GM11168 (cell line): ENCODE results near the gene DOCK3.

ENCODE experiments used
- in situ Hi-C: fragments of 300-500 bp; cut with MboI; formaldehyde crosslinking; loops from one replicate; pipeline ENCODE4 v1.12.0; 2022; ENCODE audit warnings: low sequenced_read_pairs; ENCODE audit not compliant: unreplicated experiment

Gene DOCK3

GRCh38 chr3:51389423-51390183, 714.9 kb downstream of the DOCK3 start:
- in situ Hi-C loops = loop anchor here (5.0 kb wide), 1 partner anchor 38 kb away; no protein-coding TSS in a partner anchor

GRCh38 chr3:51390246-51391074, 715.7 kb downstream of the DOCK3 start:
- in situ Hi-C loops = loop anchor here (5.0 kb wide), 1 partner anchor 37 kb away; no protein-coding TSS in a partner anchor

- in situ Hi-C loops = loop anchor here (5.0 kb wide), 1 partner anchor 36 kb away; no protein-coding TSS in a partner anchor
Measured at GRCh38 chr3:51391075-51391565, 716.4 kb downstream of the DOCK3 start, which contains the start of gene RBM15B. TSS of gene RBM15B (plus strand) at chr3:51391285. CDS start at chr3:51391400, 115 bp downstream.

GRCh38 chr3:51391566-51392354, 717.0 kb downstream of the DOCK3 start:
- in situ Hi-C loops = loop anchor here (5.0 kb wide), 1 partner anchor 36 kb away; no protein-coding TSS in a partner anchor

- in situ Hi-C loops = loop anchor here (5.0 kb wide), 1 partner anchor 35 kb away; no protein-coding TSS in a partner anchor
Measured at GRCh38 chr3:51392355-51393133, 717.8 kb downstream of the DOCK3 start.

- in situ Hi-C loops = loop anchor here (5.0 kb wide), 1 partner anchor 34 kb away; no protein-coding TSS in a partner anchor
Measured at GRCh38 chr3:51393134-51393495, 718.4 kb downstream of the DOCK3 start.

GRCh38 chr3:51393564-51393963, 718.8 kb downstream of the DOCK3 start:
- in situ Hi-C loops = loop anchor here (5.0 kb wide), 1 partner anchor 34 kb away; no protein-coding TSS in a partner anchor

DNA sequence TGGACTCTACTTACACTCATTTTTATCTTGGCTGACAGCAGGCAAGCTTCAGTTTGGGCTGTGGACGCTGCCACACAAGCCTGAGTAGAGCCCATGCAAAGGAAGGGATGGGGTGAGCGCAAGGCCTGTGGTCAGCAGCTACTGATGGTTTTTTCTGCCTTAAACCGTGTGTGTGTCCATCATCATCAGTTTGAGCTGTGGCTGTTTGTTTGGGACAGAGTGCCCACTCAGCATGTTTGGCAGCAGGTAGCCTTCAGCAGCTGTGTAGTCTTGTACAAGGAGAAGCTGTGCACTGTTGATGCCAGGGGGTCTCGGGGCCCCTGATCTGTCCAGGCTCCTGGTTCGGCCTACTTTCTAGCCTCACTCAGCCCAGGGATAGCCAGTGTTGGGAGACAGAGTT, 719.8 kb downstream of the DOCK3 start:
- in situ Hi-C loops = loop anchor here (5.0 kb wide), 1 partner anchor 33 kb away; no protein-coding TSS in a partner anchor

- in situ Hi-C loops = no loop called here
Measured at GRCh38 chr3:51395493-51396213, 720.9 kb downstream of the DOCK3 start.

- in situ Hi-C loops = no loop called here
Measured at GRCh38 chr3:51396401-51396800, 721.7 kb downstream of the DOCK3 start.

DNA sequence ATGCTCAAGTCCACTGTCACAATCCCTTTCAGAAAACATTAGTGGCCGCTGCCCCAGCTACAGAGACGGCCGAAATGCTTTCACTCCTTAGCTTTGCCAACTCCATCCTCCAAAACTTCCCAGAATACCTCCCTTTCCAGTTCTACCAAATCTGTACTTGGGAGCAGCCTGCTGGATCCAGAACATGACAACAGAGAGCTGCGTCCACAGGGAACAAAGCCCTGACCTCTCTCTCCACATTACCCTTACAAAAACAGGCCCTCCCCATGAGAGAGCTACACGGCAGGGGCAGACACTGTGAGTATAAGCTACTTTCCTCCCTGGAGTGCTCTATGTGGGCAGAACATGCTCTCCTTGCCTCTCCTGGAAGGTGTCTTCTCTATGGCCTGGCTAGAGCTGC, 722.7 kb downstream of the DOCK3 start:
- in situ Hi-C loops = no loop called here

DNA sequence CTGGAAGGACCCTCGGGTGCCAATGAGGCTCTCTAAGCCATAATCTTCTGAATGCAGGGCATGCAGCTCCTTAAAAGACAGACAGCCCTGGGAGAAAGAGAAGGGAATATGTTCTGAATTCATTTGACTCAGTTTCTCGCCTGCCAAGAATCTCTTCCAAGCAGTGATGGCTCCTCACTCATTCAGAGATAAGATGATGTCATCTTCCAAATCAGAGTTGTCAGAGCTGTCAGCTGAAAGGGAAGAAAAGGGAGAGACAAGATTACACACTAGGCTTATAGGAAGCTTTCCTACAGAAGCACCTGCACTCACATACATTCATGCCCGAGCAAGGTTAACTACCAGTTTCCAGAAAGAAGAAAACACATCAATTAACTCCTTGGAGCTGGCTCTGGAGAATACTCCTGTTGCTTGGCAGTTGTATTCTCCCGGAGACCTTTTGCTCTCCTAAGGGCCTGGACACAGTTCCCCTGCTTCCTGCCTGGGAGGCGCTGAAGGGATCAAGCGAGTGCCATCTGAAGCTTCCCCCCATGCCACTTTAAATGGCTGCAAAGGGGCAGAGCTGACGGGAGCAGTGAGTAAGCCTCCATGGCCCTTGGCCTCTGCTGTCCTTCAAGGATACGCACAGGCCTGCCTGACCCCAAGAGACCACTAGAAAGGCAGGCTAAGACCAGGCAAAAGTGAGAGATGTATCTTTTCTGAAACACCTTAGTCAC, 724.0 kb downstream of the DOCK3 start:
- in situ Hi-C loops = no loop called here

- in situ Hi-C loops = no loop called here
Measured at GRCh38 chr3:51400166-51400565, 725.4 kb downstream of the DOCK3 start.

DNA sequence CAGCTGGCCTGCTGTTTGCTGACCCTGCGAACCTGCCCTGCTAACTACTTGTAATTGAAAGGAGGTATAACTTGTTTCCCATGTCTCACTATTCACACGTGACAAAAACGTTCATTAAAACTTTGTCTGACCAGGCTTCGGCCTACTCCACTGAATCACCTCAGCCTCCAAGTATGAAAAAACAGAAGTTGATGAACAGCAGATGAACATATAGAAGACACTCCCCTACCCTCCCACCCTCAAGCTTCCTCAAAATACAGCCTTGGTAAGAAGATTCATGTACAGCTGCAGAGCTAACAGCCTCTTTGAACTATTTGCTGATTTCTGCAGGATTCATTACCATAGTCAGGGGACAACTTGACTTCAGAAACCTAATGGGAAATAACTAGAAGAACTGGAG, 727.0 kb downstream of the DOCK3 start:
- in situ Hi-C loops = no loop called here

DNA sequence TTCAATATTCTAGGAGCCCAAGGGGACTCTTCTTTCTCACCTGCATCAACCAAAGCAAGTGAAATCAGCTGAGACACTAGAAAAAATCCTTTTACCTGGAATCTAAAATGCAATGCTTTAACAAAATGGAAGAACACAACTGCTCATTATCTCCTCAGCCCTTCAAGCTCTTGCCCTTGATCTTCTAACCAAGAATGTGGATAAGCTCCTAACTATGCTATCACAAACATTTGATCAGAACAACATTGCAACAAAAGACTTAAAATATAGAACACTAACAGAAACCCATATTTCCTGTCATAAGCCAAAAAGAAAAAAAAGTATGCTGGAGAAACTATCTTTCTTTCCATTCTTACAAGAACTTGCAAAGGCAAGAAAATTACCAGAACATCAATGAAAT, 728.9 kb downstream of the DOCK3 start:
- in situ Hi-C loops = no loop called here

GRCh38 chr3:51408021-51408420, 733.3 kb downstream of the DOCK3 start:
- in situ Hi-C loops = no loop called here

- in situ Hi-C loops = no loop called here
Measured at GRCh38 chr3:51408813-51409212, 734.1 kb downstream of the DOCK3 start.

DNA sequence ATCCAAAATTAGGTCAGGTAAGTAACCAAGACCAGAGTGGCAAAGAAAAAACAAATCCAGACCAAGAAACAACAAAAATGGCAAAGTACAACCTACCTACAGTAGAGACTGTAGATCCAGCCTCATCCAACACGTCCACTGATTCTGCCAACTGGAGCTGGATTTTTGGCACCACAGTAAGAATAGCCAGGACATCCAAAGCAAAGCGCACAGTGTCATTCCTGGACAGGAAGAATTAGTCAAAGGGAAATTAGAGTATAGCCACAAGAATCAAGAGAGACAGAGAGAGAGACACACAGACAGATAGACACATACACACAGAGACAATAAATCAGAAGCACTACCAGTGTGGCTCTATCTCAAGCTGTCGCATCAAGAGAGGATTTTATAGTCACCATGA, 747.5 kb downstream of the DOCK3 start:
- in situ Hi-C loops = no loop called here
